ENCODE data around the gene CCDC190.

Gene CCDC190

DNA sequence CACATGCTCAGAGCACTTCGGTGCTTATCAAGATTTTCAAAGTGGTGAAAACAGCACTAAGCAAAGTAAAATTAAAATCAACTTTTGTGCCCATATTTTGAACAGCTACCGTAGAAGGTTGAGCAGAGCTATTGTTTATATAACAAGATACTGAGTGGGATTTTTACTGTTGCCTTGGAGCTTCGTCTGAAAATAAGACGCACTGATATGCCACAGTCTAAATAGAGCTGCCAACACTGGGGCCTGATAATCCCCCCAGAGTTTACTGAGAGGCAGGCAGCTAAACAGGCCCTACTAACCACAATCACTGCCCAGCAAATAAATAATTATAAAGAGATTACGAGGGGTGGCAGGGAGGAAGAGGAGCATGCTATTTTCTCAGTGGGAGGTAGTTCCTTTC, 650 bp upstream of the CCDC190 start:
- TF ChIP-seq, protein P1, sequence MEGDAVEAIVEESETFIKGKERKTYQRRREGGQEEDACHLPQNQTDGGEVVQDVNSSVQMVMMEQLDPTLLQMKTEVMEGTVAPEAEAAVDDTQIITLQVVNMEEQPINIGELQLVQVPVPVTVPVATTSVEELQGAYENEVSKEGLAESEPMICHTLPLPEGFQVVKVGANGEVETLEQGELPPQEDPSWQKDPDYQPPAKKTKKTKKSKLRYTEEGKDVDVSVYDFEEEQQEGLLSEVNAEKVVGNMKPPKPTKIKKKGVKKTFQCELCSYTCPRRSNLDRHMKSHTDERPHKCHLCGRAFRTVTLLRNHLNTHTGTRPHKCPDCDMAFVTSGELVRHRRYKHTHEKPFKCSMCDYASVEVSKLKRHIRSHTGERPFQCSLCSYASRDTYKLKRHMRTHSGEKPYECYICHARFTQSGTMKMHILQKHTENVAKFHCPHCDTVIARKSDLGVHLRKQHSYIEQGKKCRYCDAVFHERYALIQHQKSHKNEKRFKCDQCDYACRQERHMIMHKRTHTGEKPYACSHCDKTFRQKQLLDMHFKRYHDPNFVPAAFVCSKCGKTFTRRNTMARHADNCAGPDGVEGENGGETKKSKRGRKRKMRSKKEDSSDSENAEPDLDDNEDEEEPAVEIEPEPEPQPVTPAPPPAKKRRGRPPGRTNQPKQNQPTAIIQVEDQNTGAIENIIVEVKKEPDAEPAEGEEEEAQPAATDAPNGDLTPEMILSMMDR (IDR thresholded peaks at IDR 0.05; ENCODE audit: control insufficient read depth, extremely low read depth, insufficient read depth): no peak
- H3K4me3 ChIP-seq (ENCODE audit: low read depth, low read length): no peak overlapping the region
- DNase-seq (ENCODE audit: low read depth): no peak

DNA sequence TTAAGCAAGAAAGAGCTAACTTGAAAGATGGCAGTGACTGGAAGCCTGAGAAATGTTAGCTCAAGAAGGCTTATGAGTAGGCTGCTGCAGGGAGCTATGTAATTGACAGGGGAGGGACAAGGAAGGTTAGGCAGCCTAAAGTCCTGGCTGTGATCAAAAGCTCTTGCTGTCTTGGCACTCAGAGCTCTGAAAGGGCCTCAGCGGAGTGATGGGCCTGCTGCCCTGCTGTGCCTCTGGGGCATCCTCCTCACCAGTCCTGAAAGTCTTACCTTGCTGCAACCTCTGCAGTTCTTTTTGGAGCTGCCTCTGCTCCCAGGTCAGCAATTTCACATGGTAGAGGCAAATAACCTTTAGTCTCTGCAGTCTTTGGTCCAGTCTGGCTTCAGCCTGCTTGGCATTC, 1.8 kb downstream of the CCDC190 start:
- TF ChIP-seq, protein P1 (IDR thresholded peaks at IDR 0.05; ENCODE audit: control insufficient read depth, extremely low read depth, insufficient read depth): no peak
- no peak for DNase-seq (ENCODE audit: low read depth)

DNA sequence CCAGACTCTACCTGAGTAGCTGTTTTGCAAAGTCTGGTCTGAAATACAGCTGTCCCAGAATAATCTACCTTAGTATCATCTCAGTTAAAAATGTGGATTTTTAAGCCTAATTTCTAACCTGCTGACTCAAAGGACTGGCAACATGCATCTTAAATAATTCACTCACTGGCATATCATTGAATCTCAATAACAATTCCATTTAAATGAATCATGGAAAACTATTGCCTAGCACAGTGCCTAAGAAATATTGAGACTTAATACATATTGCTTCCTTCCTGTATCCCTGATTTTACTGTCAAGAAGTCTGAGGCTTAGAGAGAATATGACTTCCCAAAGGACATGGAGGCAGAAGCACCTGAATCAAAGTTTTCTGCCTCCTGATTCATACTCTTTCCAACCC, 3.1 kb downstream of the CCDC190 start:
- no peak for DNase-seq (ENCODE audit: low read depth)
- TF ChIP-seq, protein P1 (IDR thresholded peaks at IDR 0.05; ENCODE audit: control insufficient read depth, extremely low read depth, insufficient read depth): no peak
- no peak overlapping the region for H3K4me3 ChIP-seq (ENCODE audit: low read depth, low read length)

More for the DNA sequence above, 1.8 kb downstream of the CCDC190 start:
- H3K4me3 ChIP-seq (ENCODE audit: low read depth, low read length): no peak overlapping the region

DNA sequence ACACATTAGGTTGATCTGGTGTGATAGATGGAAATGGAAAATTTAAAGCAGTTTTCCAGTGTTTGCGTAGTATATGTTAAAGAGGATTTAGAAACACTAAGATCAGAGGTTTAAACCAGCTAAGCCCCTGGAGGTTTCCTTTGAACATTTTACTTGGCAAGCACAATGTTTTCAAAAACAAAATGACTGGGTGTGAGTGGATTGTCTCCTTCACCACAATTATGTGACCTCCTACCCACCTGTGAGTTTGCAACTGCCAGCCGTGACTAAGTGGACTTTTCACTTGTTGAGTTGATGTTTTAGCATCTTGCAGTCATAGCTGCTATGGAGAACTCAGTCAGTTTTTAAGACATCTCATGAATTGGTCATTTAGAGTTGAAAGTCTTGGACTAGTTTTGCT, 4.7 kb downstream of the CCDC190 start:
- DNase-seq (ENCODE audit: low read depth): no peak
- H3K4me3 ChIP-seq (ENCODE audit: low read depth, low read length): no peak overlapping the region
- TF ChIP-seq, protein P1 (IDR thresholded peaks at IDR 0.05; ENCODE audit: control insufficient read depth, extremely low read depth, insufficient read depth): no peak

DNA sequence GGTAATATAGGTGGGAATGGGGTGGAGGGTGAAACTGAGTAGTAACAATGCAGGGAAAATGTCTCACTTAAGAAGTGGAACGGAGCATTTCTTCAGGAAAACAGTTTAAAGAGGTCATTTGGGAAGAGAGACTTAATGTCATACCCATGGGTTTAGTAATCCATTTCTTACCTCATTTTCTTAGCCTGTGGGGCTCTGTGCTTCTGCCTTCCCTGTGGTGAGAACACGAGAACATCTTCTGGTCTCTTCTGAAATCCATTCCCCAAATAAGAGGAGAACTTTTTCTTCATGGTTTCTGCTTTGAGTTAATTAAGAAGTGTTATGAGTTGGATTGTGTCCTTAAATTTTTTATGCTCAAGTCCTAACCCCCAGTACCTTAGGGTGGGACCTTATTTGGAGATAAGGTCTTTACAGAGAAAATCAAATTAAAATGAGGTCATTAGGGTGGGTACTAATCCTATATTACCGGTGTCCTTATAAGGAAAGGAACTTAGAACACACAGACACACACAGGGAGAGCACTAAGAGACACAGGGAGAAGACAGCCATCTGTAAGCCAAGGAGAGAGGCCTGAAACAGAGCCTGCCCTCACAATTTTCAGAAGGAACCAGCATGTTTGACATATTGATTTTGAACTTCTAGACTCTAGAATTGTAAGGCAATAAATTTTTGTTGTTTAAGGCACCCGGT, 5.4 kb downstream of the CCDC190 start:
- TF ChIP-seq, protein P1 (IDR thresholded peaks at IDR 0.05; ENCODE audit: control insufficient read depth, extremely low read depth, insufficient read depth): no peak
- DNase-seq (ENCODE audit: low read depth): no peak
- no peak overlapping the region for H3K4me3 ChIP-seq (ENCODE audit: low read depth, low read length)

DNA sequence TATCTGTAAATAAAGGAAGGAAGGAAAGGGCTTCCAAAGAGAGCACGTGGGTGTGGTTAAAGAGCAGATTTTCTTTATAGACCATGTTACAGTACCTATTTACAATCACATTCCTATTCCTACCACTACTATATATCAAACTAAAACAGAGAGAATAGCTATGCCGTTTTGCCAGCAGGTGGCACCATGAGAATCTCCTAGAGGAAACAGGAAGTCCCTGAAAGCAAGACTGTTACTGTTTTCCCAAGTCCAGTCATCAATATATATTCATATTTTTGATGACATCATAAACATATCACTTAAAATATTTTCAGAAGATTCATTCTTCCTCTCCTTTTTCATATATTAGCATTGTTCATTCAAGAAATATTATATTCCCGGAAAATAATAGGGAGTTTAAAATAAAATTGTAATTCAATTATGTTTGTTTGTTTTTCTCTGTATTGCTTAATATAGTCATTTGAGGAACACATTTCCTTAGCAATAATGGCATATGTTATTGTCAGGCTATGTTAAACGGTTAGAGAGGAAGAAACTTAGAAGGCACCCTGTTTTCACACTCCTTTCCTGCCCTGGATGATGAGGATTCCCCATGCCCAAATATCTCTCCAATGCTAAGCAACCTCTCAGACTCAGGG, 6.6 kb downstream of the CCDC190 start:
- peak; percentile 65 for DNase-seq (ENCODE audit: low read depth)
- H3K4me3 ChIP-seq (ENCODE audit: low read depth, low read length): no peak overlapping the region
- TF ChIP-seq, protein P1 (IDR thresholded peaks at IDR 0.05; ENCODE audit: control insufficient read depth, extremely low read depth, insufficient read depth): peak; percentile 85

Data from LNCaP clone FGC (cell line).